GM19193 (cell line): ENCODE data around the gene HORMAD1.

Source experiments
- POLR2A ChIP-seq: IDR thresholded peaks from 4 replicates; pipeline ENCODE4 v1.6.1; 2011; ENCODE audit not compliant: insufficient read depth, insufficient read length; ENCODE audit errors: extremely low read depth

Gene HORMAD1

DNA sequence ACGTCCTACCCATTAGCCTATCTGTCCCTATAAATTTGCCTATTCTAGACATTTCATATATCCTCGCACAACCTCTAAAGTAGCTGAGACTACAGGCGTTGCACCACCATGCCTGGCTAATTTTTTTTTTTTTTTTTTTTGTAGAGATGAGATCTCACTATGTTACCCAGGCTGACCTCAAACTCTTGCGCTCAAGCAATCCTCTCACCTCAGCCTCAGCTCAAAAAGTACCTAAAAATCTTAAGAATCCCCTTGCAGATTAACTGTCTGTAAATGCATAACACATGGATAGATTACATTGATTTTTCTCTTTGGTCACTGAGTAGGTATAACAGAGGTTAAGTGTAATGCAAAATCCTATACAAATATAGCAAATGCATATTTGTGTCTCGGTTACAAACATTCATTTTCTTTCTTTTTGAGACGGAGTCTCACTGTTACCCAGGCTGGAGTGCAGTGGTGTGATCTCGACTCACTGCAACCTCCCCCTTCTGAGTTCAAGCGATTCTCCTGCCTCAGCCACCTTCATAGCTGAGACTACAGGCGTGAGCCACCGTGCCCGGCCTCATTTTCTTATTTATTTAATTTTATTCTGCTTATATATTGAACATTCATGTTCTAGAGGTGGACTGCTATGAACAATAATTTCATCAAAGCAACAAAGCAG, 2.3 kb downstream of the HORMAD1 start:
- TF ChIP-seq POLR2A = no peak

DNA sequence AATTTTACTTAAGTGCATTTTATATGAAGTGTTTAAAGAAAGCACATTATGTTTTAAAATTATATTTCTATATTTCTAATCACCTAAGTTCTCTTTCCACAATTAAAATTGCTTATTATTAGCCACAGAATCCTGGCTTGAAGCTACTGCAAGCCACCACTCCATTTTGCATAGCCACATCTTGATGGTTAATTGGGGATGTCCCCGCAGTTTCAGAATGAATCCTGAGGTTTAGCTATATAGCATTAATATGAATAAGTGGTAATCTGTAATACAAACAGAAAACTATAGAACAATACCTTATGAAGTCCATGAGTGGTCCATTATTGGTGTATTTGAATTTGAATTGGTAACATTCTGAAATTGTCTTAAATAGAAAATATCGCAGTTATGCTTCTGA, 12.1 kb downstream of the HORMAD1 start:
- TF ChIP-seq POLR2A = no peak

DNA sequence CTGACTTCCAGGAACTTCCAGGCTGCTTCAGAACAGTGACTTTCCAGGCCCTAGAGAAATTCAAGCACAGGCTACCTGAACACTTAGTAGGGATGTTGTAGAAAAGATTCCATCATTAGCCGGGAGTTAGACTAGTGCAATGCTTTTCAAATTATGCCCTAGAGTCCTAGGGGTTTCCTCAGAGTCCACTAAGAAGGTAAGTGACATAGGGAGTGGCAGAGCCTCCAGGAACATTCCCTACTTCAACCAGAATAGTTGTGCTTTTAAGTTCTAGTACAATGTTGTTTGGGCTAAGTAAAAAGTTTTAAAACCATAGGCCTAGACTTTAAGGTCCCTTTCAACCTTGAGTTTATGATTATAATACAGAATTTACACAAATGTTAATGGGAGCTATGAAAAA, 14.6 kb downstream of the HORMAD1 start:
- TF ChIP-seq POLR2A = no peak

DNA sequence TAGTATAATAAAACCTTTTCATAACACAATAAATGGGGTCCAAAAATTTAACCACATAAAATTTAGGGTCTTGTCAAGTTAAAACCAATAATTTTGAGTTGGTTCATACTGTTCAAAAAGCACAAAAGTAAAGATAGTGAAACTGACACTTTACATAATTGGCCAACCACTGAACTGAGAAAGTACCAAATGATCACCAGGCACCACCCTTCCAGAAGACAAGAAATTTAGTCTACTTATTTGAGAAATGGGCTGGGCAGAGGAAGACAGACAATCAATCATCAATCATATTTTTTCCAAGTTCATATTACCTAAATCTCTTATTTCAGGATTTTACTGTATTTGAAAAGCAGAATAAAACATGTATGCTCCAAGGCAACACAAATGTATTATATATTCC, 17.3 kb downstream of the HORMAD1 start:
- TF ChIP-seq POLR2A = no peak

DNA sequence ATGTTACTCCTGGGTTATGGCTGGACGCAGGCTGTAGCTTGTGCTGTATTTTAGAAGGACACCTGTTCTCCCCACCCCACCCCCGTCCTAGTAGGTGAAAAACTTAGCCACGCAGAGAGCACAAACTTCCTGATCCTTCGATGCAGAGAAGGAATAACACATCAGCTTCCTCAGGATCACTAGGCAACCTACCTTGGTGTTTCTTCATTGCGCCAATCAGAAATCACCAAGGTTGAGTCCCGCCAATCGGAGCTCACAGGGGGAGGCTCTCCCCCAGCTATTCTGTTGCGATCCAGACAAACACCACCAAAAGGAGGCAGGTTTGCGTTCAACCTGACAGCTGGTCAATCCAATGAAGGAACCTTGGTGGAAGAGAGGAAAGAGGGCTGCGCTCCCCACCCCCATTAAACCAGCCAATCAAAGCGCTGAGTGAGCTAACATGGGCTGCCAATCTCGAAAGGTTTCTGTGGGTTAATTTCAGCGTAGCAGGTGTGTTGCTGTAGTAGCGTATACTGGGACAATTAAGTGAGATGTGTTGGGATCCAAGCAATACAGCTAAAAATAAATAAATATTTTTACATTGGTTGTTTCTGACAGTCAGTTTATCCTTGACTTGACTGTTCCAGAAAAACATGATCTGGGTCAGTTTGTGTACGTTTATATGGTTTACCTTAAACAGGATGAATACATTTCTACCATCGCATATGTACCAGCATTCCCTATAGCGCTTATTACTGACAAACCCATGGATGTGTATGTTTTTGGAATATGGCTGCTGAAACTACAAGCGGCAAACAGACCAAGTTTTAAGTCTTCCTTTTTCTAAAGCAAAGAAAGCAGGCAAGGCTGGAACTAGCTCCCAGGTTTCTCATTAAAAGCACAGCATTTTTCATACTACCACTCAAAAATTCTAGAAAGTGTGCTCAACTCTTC, 23.4 kb downstream of the HORMAD1 start, which contains the start of gene GOLPH3L:
GOLPH3L (minus strand) TSS at position 160 of the 933 bp plus-strand sequence. CDS start 2,316 bp downstream, outside the sequence.
- TF ChIP-seq POLR2A = no peak

DNA sequence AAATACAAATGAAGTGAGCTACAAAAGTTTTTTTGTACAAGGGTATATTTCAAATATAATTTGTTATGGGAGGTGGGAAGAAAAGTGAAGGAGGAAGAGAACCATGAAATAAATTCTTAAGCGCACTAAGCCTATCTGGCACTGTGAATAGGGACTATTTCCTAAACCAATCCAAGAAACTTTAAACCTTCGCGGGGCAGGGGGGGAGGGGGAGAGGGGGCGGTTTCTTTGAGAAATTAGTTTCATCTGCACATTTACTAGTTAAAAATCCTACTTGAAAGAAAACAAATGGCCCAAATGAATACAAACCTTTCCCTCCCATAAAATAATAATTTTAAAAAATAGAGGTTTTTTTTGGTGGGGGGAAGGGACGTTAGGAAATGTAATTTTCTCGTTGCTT, 24.1 kb downstream of the HORMAD1 start:
- no peak for TF ChIP-seq POLR2A

DNA sequence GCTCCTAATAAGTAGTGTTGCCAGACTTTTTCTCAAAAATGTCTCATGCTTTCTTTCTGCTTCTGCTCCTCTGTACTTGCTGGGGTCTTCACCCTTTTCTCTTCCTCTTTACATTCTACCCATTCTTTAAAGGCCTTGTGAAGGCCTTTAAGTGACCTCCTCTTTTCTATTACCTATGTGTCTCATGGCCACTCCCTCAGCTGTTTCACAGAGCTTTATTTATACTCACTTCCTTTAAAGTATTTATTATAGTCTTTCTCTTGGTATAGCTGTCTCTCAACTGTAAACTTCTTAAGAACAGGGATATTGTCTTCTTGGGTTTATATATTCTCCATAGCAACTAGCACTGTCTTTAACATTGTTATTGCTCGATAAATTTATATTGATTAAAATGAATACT, 24.5 kb downstream of the HORMAD1 start:
- TF ChIP-seq POLR2A = no peak

DNA sequence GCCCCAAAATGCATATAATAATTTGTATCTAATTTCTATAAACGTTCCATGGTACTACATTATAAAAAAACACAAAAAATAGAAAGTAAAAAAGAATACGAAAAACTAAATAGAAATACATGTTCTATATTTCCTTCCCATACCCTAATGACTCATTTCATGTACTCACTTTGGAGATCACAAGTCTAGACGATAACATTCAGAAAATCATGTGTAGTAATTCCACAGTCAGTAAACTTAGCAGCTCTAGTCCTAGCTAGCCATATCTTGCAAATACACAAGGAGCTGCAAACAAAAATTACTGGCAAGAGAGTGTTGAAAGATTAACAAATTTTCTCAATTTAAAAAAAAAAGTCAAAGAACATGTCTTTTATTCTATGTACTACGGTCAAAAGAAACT, 25.1 kb downstream of the HORMAD1 start:
- TF ChIP-seq POLR2A = no peak

DNA sequence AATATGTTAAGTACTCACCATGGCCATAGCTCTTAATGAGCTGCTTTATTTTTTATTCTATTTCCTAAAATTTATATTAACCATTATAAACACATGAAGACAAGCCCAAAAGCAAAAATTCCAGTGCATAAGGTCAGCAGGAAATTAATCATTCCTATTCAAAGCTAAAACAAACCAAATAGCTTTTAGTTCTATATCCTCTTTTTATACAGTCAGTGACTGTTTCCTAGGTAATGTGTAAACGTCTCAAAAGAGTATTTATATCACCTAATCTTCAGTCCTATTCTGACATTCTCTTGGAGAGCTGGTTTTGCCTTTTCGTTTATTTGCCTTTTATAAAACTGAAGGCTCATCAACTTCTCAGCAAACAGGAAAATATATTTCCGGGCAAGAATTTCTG, 28.0 kb downstream of the HORMAD1 start:
- TF ChIP-seq POLR2A = no peak

DNA sequence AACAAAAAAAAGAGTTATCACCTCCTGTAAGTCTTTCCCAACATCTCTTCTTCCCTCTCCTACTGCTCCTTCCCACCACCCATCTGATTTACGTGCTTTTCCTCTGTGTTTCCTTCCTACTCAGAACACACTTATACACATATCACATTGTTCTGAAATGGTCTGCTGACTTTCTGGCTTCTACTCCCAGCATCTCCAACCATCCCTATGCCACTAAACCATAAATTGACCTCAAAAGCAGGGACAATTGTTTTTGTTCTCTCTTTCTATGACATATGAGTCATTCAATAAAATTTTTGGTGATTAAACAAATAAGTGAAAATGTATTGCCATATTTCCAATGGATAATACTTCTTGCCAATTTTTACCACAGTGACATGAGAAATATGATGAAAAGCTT, 31.9 kb downstream of the HORMAD1 start:
- no peak for TF ChIP-seq POLR2A

DNA sequence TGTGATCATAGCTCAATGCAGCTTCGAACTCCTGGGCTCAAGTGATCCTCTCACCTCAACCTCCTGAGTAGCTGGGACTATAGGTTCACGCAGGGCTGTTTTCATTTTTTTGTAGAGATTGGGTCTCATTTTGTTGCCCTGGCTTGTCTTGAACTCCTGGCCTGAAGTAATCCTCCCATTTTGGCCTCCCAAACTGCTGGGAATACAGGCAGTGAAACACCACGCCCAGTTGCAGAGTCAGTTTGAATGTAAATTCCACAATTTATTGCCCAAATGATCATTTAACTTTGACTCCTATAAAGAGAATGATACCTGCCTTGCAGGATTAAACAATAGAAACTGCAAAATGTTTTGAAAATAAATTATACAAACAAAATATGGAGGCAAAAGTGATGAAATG, 34.4 kb downstream of the HORMAD1 start:
- no peak for TF ChIP-seq POLR2A

DNA sequence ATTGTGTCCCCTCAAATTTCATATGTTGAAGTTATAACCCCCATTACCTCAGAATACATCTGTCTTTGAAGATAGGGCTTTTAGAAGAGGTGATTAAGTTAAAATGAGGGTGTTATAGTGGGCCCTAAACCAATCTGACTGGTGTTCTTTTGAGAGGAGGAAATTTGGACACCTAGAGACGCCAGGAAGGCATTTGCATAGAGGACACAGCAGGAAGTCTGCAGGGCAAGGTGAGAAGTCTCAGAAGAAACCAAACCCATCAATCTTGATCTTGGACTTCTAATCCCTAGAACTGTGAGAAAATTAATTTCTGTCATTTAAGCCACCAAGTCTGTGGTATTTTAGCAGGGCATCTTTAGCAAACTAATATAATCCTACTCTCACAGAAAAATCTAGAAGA, 36.8 kb downstream of the HORMAD1 start:
- TF ChIP-seq POLR2A = no peak

DNA sequence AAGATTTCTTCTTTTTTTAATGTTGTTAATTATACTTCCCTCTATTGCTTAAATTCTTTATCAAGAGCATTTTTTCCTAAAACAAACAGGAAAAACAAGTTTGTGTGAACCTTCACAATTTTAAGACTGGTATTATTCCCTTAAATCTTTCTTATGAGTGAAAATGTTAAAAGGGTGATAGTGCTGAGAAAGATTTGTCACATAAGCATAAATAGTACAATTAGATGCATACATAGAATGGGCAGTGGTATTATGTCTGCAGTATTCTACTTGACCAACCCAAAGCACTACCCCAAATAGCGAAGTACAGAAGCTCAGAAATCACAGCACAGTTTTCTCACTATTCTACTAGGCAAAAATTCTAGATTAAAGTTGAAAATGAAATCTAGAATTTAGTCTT, 41.7 kb downstream of the HORMAD1 start:
- TF ChIP-seq POLR2A = no peak

DNA sequence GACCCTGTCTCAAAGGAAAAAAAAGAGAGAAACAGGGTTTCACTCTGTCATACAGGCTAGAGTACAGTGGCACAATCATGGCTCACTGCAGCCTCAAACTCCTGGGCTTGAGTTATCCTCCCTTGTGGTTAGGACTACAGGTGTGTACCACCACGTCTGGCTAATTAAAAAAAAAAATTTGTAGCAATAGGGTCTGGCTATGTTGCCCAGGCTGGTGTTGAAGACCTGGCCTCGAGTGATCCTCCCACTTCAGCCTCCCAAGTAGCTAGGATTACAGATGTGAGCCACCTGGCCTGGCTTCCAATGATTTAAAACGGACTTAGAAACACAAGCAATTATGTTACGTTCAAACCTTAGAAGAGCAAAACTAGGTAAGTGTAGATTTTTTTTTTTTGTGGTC, 45.8 kb downstream of the HORMAD1 start:
- TF ChIP-seq POLR2A = no peak

DNA sequence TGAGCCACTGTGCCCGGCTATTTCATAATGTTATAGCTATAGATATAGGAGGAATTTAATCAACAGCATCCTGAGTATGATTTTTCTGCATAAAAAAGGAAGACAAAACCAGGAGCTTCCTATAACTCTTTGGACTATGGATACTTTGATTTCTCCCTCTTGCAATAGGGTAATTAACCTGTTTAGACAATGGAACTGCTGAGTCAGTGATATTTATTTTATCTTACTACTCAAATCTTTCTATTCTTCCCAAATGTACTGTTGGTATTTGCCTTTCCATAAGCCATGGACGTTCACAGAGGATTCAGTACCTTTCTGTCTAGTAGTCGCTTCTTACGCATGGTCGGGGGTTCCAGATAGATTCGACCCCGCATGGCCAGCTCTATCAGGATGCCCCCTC, 57.4 kb downstream of the HORMAD1 start:
- TF ChIP-seq POLR2A = no peak

DNA sequence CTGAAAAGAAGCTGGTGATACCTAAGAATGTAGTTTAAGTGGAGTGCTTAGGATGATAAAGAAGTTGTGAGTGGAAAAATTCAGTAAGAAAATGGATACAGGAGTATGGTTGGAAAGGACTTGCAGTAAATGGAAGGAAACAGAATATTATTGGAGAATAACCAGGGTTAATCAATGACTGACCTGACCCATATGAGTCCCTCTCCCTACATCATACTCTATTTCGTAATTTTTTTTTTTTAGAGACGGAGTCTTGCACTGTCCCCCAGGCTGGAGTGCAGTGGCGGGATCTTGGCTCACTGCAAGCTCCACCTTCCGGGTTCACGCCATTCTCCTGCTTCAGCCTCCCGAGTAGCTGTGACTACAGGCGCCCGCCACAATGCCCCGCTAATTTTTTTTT, 57.9 kb downstream of the HORMAD1 start:
- no peak for TF ChIP-seq POLR2A

DNA sequence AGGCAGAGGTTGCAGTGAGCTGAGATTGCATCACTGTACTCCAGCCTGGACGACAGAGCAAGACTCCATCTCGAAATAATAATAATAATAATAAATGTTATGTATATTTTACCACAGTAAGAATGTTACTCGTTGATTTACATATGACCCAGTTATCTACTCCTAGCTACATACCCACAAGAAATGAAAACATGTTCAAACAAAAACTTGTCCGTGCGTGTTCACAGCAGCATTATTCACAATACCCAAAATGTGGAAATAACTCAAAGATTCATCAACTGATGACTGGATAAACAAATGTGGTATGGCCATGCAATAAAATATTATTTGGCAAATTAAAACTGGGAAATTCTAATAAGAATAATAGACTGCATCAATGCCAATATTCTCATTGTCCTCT, 59.5 kb downstream of the HORMAD1 start:
- no peak for TF ChIP-seq POLR2A

DNA sequence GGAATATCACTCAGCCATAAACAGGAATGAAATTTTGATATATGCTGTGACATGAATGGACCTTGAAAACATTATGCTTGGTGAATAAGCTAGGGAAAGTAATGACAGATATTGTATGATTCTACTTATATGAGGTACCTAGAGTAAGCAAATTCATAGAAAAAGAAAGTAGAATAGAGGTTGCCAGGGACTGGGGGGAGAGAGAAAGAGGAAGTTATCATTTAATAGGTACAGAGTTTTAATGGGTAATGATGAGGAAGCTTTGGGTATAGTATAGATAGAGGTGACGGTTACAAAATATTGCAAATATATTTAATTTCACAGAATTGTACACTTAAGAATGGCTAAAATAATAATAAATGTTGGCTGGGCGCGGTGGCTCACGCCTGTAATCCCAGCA, 60.1 kb downstream of the HORMAD1 start:
- TF ChIP-seq POLR2A = no peak
